OCI-LY7 (cell line): Measurements from ENCODE around the gene ASS1. TPM values are rescaled to one million over a fixed set of nuclear protein-coding genes. Genes with fewer than 3 reads are reported as not detected.

Experiments
- BruUV-seq: library from RNA; stranded (reverse); fragments of 400-500 nt; replicated peaks from 2 replicates; lab custom pipeline; 2021; lab: Mats Ljungman, UMichigan
- CTCF ChIA-PET: fragments of 300-600 bp; sonication (Branson Sonifier 250); formaldehyde crosslinking; loops from one replicate; lab custom pipeline; 2022; ENCODE audit warnings: antibody characterized with exemption; ENCODE audit not compliant: unreplicated experiment; lab: Charles Lee
- POLR2A ChIA-PET: fragments of 300-600 bp; sonication (Branson Sonifier 250); formaldehyde crosslinking; loops from one replicate; lab custom pipeline; 2022; ENCODE audit warnings: antibody characterized with exemption; lab: Charles Lee
- DNase-seq: peaks from one replicate; pipeline ENCODE4 v3.0.0-alpha.2; 2015; ENCODE audit warnings: low spot score
- H2AFZ ChIP-seq: fragments of 200-600 bp; sonication (generic), shearing (Covaris generic); 2 replicates; pipeline ENCODE4 v1.6.1; 2014; ENCODE audit warnings: mild to moderate bottlenecking, antibody characterized with exemption, low read length, moderate library complexity
- H3K27ac ChIP-seq: fragments of 200-600 bp; sonication (generic); 2 replicates; pipeline ENCODE4 v1.5.1; 2014; ENCODE audit warnings: mixed run types, low read depth, mild to moderate bottlenecking, moderate library complexity, low read length, inconsistent platforms; ENCODE audit not compliant: poor library complexity, severe bottlenecking
- H3K36me3 ChIP-seq: fragments of 200-600 bp; sonication (generic); 2 replicates; pipeline ENCODE4 v1.6.1; 2014; ENCODE audit warnings: mild to moderate bottlenecking, antibody characterized with exemption, low read length, moderate library complexity, mixed read lengths; ENCODE audit not compliant: insufficient read depth
- H3K4me1 ChIP-seq: fragments of 200-600 bp; sonication (generic); 2 replicates; pipeline ENCODE4 v1.5.1; 2014; ENCODE audit warnings: mild to moderate bottlenecking, low read length; ENCODE audit not compliant: insufficient read depth, poor library complexity, severe bottlenecking
- H3K4me2 ChIP-seq: fragments of 200-600 bp; sonication (generic); 2 replicates; pipeline ENCODE4 v1.6.1; 2014; ENCODE audit warnings: mild to moderate bottlenecking, low read length
- H3K4me3 ChIP-seq: fragments of 200-600 bp; sonication (generic); 2 replicates; pipeline ENCODE4 v1.5.1; 2014; ENCODE audit warnings: mild to moderate bottlenecking, low read depth, low read length; ENCODE audit not compliant: poor library complexity, severe bottlenecking
- H3K79me2 ChIP-seq: fragments of 200-600 bp; sonication (generic); 2 replicates; pipeline ENCODE4 v1.6.1; 2016; ENCODE audit warnings: low read depth, mild to moderate bottlenecking, low read length, moderate library complexity, mixed read lengths; ENCODE audit not compliant: insufficient read depth
- H3K9me2 ChIP-seq: fragments of 200-600 bp; sonication (generic); 2 replicates; pipeline ENCODE4 v1.6.1; 2016; ENCODE audit warnings: mild to moderate bottlenecking, low read length, mixed read lengths; ENCODE audit not compliant: insufficient read depth
- H3K9me3 ChIP-seq: fragments of 200-600 bp; sonication (generic); 2 replicates; pipeline ENCODE4 v1.6.1; 2014; ENCODE audit warnings: mild to moderate bottlenecking, mixed run types, low read length, mixed read lengths
- H4K20me1 ChIP-seq: fragments of 200-600 bp; sonication (generic); 2 replicates; pipeline ENCODE4 v1.6.1; 2014; ENCODE audit warnings: mild to moderate bottlenecking, antibody characterized with exemption, low read length, moderate library complexity, mixed read lengths; ENCODE audit not compliant: insufficient read depth
- EZH2phosphoT487 ChIP-seq: fragments of 200-600 bp; sonication (generic); IDR thresholded peaks from 2 replicates; pipeline ENCODE4 v1.6.1; 2018; ENCODE audit warnings: low read depth, borderline replicate concordance, mild to moderate bottlenecking, mixed run types, antibody characterized with exemption, low read length, moderate library complexity, mixed read lengths
- intact Hi-C: fragments of 100-400 bp; cut with micrococcal nuclease; formaldehyde crosslinking; loops from one replicate; pipeline ENCODE4 v1.10.0; 2022; ENCODE audit not compliant: unreplicated experiment
- total RNA-seq, 2 experiments: library from RNA; depleted of rRNA in 1 of 2; stranded (reverse); fragments of >200 nt in 1 of 2; shearing (Covaris generic) in 1 of 2; gene quantifications; 2 replicates each; pipeline ENCODE4 v1.2.3, GENCODE V29; 2014 to 2022
- TF ChIP-seq, protein P1 (sequence below): fragments of 200-600 bp; sonication (generic); conservative IDR thresholded peaks from 2 replicates; pipeline ENCODE4 v1.5.1; 2014; ENCODE audit warnings: mild to moderate bottlenecking, antibody characterized with exemption, low read length, moderate library complexity, mixed read lengths

ASS1 gene
- total RNA-seq, 2 experiments from 2014 or later: 0.70 to 16.3 TPM

DNA sequence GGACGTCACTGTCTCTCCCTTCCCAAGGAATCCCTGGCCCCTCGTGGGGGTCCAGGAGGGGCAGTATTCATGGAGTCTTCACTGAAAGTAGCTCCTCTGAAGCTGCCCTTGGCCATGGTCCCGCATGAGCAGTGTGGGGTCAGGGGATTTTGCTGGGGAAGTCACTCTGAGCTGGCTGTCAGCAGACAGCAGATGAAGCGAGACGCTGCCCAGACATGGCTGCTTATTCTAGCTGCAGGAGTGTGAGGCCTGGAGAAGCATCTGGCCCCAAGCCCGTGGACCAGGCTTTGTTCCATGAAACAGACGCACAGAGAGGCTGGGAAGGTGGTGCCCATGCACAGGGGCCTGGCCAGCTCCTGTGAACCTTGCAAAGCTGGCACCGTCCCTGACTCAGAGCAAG is 21.5 kb upstream of the ASS1 start:
- Histone ChIP-seq H4K20me1 (no peaks in the 10 kb centered on the region), H3K27ac (no peak overlapping the region), H3K4me1 (no peaks in the 10 kb centered on the region), H3K36me3 (no peaks in the 10 kb centered on the region), H3K4me3 (no peak overlapping the region), H2AFZ (no peak overlapping the region), H3K79me2 (no peaks in the 10 kb centered on the region), H3K9me3 (no peaks in the 10 kb centered on the region), H3K4me2 (no peak overlapping the region), H3K9me2 (no peaks in the 10 kb centered on the region)
- intact Hi-C loops: no loop called here
- TF ChIP-seq, protein P1, sequence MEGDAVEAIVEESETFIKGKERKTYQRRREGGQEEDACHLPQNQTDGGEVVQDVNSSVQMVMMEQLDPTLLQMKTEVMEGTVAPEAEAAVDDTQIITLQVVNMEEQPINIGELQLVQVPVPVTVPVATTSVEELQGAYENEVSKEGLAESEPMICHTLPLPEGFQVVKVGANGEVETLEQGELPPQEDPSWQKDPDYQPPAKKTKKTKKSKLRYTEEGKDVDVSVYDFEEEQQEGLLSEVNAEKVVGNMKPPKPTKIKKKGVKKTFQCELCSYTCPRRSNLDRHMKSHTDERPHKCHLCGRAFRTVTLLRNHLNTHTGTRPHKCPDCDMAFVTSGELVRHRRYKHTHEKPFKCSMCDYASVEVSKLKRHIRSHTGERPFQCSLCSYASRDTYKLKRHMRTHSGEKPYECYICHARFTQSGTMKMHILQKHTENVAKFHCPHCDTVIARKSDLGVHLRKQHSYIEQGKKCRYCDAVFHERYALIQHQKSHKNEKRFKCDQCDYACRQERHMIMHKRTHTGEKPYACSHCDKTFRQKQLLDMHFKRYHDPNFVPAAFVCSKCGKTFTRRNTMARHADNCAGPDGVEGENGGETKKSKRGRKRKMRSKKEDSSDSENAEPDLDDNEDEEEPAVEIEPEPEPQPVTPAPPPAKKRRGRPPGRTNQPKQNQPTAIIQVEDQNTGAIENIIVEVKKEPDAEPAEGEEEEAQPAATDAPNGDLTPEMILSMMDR: no peak
- no peak for TF ChIP-seq EZH2phosphoT487
- ChIA-PET POLR2A (no interaction called here), CTCF (interaction anchor here (0.6 kb wide), 1 partner anchor 1108 kb away, joined by 4 read pairs; no protein-coding TSS in a partner anchor)
- no TSS peak for BruUV-seq
- DNase-seq: no peak

DNA sequence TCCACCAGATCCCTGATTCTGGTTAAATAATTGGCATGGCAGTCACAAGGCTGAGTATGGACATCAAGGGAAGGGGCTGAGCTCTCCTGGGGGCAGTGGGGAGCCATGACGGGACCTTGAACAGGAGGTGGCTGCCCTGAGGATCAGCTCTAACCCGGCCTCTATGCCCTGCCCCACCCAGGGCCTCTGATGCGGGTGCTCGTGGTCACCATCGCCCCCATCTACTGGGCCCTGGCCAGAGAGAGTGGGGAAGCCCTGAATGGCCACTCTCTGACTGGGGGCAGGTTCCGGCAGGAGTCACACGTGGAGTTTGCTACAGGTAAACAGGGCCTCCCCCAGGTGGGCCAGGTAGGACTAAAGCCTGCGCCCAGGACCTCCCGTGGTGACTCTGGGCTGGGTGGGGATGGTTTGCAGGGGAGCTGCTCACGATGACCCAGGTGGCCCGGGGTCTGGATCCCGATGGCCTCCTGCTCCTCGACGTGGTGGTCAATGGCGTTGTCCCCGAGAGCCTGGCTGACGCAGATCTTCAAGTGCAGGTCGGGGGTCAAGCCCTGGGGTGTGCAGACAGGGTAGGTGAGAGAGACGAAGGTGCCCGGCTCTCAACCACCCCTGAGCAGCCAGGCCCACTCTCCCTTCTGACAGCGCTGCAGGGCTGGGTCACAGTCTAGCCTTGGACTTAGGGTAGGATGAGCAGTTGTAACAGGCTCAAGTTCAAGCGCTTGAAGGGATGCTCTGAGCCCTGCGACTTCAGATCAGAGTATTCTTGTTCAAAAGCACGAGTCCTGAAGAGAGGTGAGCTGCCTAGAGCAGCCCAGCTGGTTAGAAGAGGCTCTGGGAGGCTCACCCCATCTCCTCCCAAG is 19.9 kb upstream of the ASS1 start:
- DNase-seq: no peak
- H3K9me3 ChIP-seq: no peaks in the 10 kb centered on the region
- ChIA-PET POLR2A (no interaction called here), CTCF (no interaction called here)
- H4K20me1 ChIP-seq: no peaks in the 10 kb centered on the region
- TF ChIP-seq, protein P1: no peak
- TF ChIP-seq EZH2phosphoT487: no peak
- H3K4me1 ChIP-seq: no peaks in the 10 kb centered on the region
- no peak overlapping the region for H3K4me3 ChIP-seq
- H3K79me2 ChIP-seq: no peaks in the 10 kb centered on the region
- no peak overlapping the region for H3K27ac ChIP-seq
- no peaks in the 10 kb centered on the region for H3K9me2 ChIP-seq
- H2AFZ ChIP-seq: no peak overlapping the region
- no TSS peak for BruUV-seq
- intact Hi-C loops: no loop called here
- no peaks in the 10 kb centered on the region for H3K36me3 ChIP-seq
- H3K4me2 ChIP-seq: no peak overlapping the region
